KMS-11 (cell line): ENCODE data around the gene BTBD9.

ENCODE experiments used
- H2AFZ ChIP-seq: fragments of 200-600 bp; sonication (generic); 2 replicates; pipeline ENCODE4 v1.6.1; 2016; ENCODE audit warnings: antibody characterized with exemption, mixed run types, low read depth
- H3K27ac ChIP-seq: fragments of 200-600 bp; sonication (generic); 2 replicates; pipeline ENCODE4 v1.6.1; 2016; ENCODE audit warnings: mild to moderate bottlenecking, mixed run types
- H3K27me3 ChIP-seq: fragments of 200-600 bp; sonication (generic); 2 replicates; pipeline ENCODE4 v1.6.1; 2017; ENCODE audit warnings: mild to moderate bottlenecking, low read depth, mixed run types, moderate library complexity; ENCODE audit not compliant: insufficient read depth
- H3K36me3 ChIP-seq: fragments of 200-600 bp; sonication (generic); 2 replicates; pipeline ENCODE4 v1.6.1; 2017; ENCODE audit warnings: mild to moderate bottlenecking, mixed run types; ENCODE audit not compliant: insufficient read depth
- H3K4me1 ChIP-seq: fragments of 200-600 bp; sonication (generic); 2 replicates; pipeline ENCODE4 v1.6.1; 2016; ENCODE audit warnings: mild to moderate bottlenecking, low read depth, mixed run types; ENCODE audit not compliant: poor library complexity, severe bottlenecking
- H3K4me2 ChIP-seq: fragments of 200-600 bp; sonication (generic); 2 replicates; pipeline ENCODE4 v1.7.0; 2016; ENCODE audit warnings: mild to moderate bottlenecking, mixed run types
- H3K4me3 ChIP-seq: fragments of 200-600 bp; sonication (generic); IDR thresholded peaks from 2 replicates; pipeline ENCODE4 v1.6.1; 2017; ENCODE audit warnings: low read depth, low read length, mixed read lengths; ENCODE audit not compliant: insufficient read depth
- H3K79me2 ChIP-seq: fragments of 200-600 bp; sonication (generic); 2 replicates; pipeline ENCODE4 v1.6.1; 2016; ENCODE audit warnings: low read depth, mixed run types; ENCODE audit not compliant: insufficient read depth
- H3K9ac ChIP-seq: fragments of 200-600 bp; sonication (generic); 2 replicates; pipeline ENCODE4 v1.6.1; 2016; ENCODE audit warnings: mild to moderate bottlenecking, mixed run types
- H4K20me1 ChIP-seq: fragments of 200-600 bp; sonication (generic); 2 replicates; pipeline ENCODE4 v1.6.1; 2016; ENCODE audit warnings: mild to moderate bottlenecking, mixed run types; ENCODE audit not compliant: insufficient read depth
- TF ChIP-seq, protein P1 (sequence below): fragments of 200-600 bp; sonication (generic); conservative IDR thresholded peaks from 2 replicates; pipeline ENCODE4 v1.6.1; 2017; ENCODE audit warnings: low read depth, mild to moderate bottlenecking, antibody characterized with exemption, low read length, moderate library complexity, mixed read lengths

BTBD9 gene

DNA sequence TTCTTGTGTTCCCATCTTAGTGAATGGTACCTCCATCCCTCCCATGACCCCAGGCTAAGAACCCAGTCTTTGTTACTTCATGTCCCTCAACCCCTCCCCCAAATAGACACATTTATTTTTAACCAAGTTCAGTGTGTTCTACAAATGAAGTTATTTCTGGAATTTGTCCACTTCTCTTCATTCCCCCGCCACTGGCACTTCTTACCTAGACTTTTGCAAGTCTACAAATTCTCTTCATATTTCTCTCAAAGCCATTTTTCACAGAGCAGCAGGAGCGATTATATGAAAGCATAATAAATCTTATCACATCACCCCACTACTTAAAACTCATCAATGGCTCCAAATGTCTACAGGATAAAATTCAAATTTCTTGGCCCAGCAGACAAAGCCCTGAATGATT is 131.4 kb downstream of the BTBD9 start:
- Histone ChIP-seq H3K4me1 (no peaks in the 10 kb centered on the region), H2AFZ (no peak overlapping the region), H4K20me1 (no peaks in the 10 kb centered on the region), H3K4me2 (no peak overlapping the region), H3K4me3 (no peak overlapping the region), H3K36me3 (no peaks in the 10 kb centered on the region), H3K9ac (no peak overlapping the region), H3K79me2 (no peaks in the 10 kb centered on the region), H3K27me3 (no peaks in the 10 kb centered on the region), H3K27ac (no peak overlapping the region)
- TF ChIP-seq, protein P1, sequence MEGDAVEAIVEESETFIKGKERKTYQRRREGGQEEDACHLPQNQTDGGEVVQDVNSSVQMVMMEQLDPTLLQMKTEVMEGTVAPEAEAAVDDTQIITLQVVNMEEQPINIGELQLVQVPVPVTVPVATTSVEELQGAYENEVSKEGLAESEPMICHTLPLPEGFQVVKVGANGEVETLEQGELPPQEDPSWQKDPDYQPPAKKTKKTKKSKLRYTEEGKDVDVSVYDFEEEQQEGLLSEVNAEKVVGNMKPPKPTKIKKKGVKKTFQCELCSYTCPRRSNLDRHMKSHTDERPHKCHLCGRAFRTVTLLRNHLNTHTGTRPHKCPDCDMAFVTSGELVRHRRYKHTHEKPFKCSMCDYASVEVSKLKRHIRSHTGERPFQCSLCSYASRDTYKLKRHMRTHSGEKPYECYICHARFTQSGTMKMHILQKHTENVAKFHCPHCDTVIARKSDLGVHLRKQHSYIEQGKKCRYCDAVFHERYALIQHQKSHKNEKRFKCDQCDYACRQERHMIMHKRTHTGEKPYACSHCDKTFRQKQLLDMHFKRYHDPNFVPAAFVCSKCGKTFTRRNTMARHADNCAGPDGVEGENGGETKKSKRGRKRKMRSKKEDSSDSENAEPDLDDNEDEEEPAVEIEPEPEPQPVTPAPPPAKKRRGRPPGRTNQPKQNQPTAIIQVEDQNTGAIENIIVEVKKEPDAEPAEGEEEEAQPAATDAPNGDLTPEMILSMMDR: no peak

GRCh38 chr6:38507173-38507572 is 132.6 kb downstream of the BTBD9 start:
- H3K9ac ChIP-seq: no peak overlapping the region
- H2AFZ ChIP-seq: no peak overlapping the region
- no peaks in the 10 kb centered on the region for H3K4me1 ChIP-seq
- no peak overlapping the region for H3K4me2 ChIP-seq
- H4K20me1 ChIP-seq: no peaks in the 10 kb centered on the region
- H3K27ac ChIP-seq: no peak overlapping the region
- no peak overlapping the region for H3K4me3 ChIP-seq
- TF ChIP-seq, protein P1: no peak
- no peaks in the 10 kb centered on the region for H3K27me3 ChIP-seq
- no peaks in the 10 kb centered on the region for H3K36me3 ChIP-seq
- no peaks in the 10 kb centered on the region for H3K79me2 ChIP-seq

DNA sequence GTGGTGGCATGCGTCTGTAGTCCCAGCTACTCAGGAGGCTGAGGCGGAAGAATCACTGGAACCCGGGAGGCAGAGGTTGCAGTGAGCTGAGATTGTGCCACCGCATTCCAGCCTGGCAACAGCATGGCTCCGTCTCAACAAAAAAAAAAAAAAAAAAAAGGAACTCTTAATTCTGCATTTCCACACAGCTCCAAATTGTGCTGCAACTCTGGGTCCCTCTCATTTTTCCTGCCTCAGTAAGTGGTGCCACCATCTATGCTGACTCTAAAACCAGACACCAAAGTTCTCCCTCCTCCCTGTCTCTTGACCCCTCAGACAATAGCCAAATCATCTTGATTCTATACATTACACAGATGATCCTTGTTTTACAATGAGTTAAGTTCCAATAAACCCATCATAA is 133.9 kb downstream of the BTBD9 start:
- no peaks in the 10 kb centered on the region for H3K36me3 ChIP-seq
- no peak overlapping the region for H3K27ac ChIP-seq
- H3K4me3 ChIP-seq: no peak overlapping the region
- H3K9ac ChIP-seq: no peak overlapping the region
- no peaks in the 10 kb centered on the region for H4K20me1 ChIP-seq
- TF ChIP-seq, protein P1: no peak
- no peaks in the 10 kb centered on the region for H3K27me3 ChIP-seq
- no peaks in the 10 kb centered on the region for H3K4me1 ChIP-seq
- no peak overlapping the region for H3K4me2 ChIP-seq
- H3K79me2 ChIP-seq: no peaks in the 10 kb centered on the region
- H2AFZ ChIP-seq: no peak overlapping the region

GRCh38 chr6:38504996-38505395 is 134.7 kb downstream of the BTBD9 start:
- Histone ChIP-seq H3K27ac (no peak overlapping the region), H2AFZ (no peak overlapping the region), H3K36me3 (no peaks in the 10 kb centered on the region), H3K9ac (no peak overlapping the region), H3K27me3 (no peaks in the 10 kb centered on the region), H3K4me2 (no peak overlapping the region), H3K4me3 (no peak overlapping the region), H3K4me1 (no peaks in the 10 kb centered on the region), H4K20me1 (no peaks in the 10 kb centered on the region), H3K79me2 (no peaks in the 10 kb centered on the region)
- TF ChIP-seq, protein P1: no peak
